Measurements from ENCODE around the gene GABARAPL1.
"Not testable (repeated sequence)": the region's sequence is repeated elsewhere in the genome, so short reads cannot be mapped to it uniquely, and the experiment has no call there.

GABARAPL1 gene

GRCh38 chr12:10178821-10179220, 33.9 kb upstream of the GABARAPL1 start, which contains the start of gene TMEM52B:
Gene TMEM52B (plus strand): TSS chr12:10179032. CDS start chr12:10179575, 543 bp downstream.
- DNase-seq = no peak
- H3K4me1 ChIP-seq (ENCODE audit: control insufficient read depth, insufficient read depth, low read length, poor library complexity, severe bottlenecking) = no peaks in the 10 kb centered on the region
- no peak within 1 kb of the TSS for H3K4me3 ChIP-seq (ENCODE audit: insufficient read depth, low read depth, low read length, poor library complexity, severe bottlenecking)
- H3K9me3 ChIP-seq (ENCODE audit: control insufficient read depth, low read length) = no peaks in the 10 kb centered on the region
- no peaks in the 10 kb centered on the region for H3K27me3 ChIP-seq (replicated peaks; ENCODE audit: control insufficient read depth, insufficient read depth, low read length, poor library complexity, severe bottlenecking)
- no peaks in the 10 kb centered on the region for H3K36me3 ChIP-seq (ENCODE audit: control insufficient read depth, insufficient read depth, low read length)
- H3K27ac ChIP-seq (ENCODE audit: insufficient read depth, low read length, poor library complexity, severe bottlenecking) = no peak within 1 kb of the TSS

GRCh38 chr12:10179776-10180181, 32.9 kb upstream of the GABARAPL1 start:
- no peaks in the 10 kb centered on the region for H3K4me1 ChIP-seq (ENCODE audit: control insufficient read depth, insufficient read depth, low read length, poor library complexity, severe bottlenecking)
- no peaks in the 10 kb centered on the region for H3K9me3 ChIP-seq (ENCODE audit: control insufficient read depth, low read length)
- H3K4me3 ChIP-seq (ENCODE audit: insufficient read depth, low read depth, low read length, poor library complexity, severe bottlenecking) = no peak overlapping the region
- no peak overlapping the region for H3K27ac ChIP-seq (ENCODE audit: insufficient read depth, low read length, poor library complexity, severe bottlenecking)
- H3K27me3 ChIP-seq (replicated peaks; ENCODE audit: control insufficient read depth, insufficient read depth, low read length, poor library complexity, severe bottlenecking) = no peaks in the 10 kb centered on the region
- no peak for DNase-seq
- no peaks in the 10 kb centered on the region for H3K36me3 ChIP-seq (ENCODE audit: control insufficient read depth, insufficient read depth, low read length)

GRCh38 chr12:10182354-10183049, 30.2 kb upstream of the GABARAPL1 start:
- no peaks in the 10 kb centered on the region for H3K9me3 ChIP-seq (ENCODE audit: control insufficient read depth, low read length)
- no peak overlapping the region for H3K4me3 ChIP-seq (ENCODE audit: insufficient read depth, low read depth, low read length, poor library complexity, severe bottlenecking)
- H3K27ac ChIP-seq (ENCODE audit: insufficient read depth, low read length, poor library complexity, severe bottlenecking) = no peak overlapping the region
- no peaks in the 10 kb centered on the region for H3K36me3 ChIP-seq (ENCODE audit: control insufficient read depth, insufficient read depth, low read length)
- no peaks in the 10 kb centered on the region for H3K27me3 ChIP-seq (replicated peaks; ENCODE audit: control insufficient read depth, insufficient read depth, low read length, poor library complexity, severe bottlenecking)
- DNase-seq = no peak
- H3K4me1 ChIP-seq (ENCODE audit: control insufficient read depth, insufficient read depth, low read length, poor library complexity, severe bottlenecking) = no peaks in the 10 kb centered on the region

- Histone ChIP-seq H3K9me3 (ENCODE audit: control insufficient read depth, low read length) (no peaks in the 10 kb centered on the region), H3K27me3 (replicated peaks; ENCODE audit: control insufficient read depth, insufficient read depth, low read length, poor library complexity, severe bottlenecking) (no peaks in the 10 kb centered on the region), H3K27ac (ENCODE audit: insufficient read depth, low read length, poor library complexity, severe bottlenecking) (no peak overlapping the region), H3K4me3 (ENCODE audit: insufficient read depth, low read depth, low read length, poor library complexity, severe bottlenecking) (no peak overlapping the region), H3K36me3 (ENCODE audit: control insufficient read depth, insufficient read depth, low read length) (no peaks in the 10 kb centered on the region), H3K4me1 (ENCODE audit: control insufficient read depth, insufficient read depth, low read length, poor library complexity, severe bottlenecking) (no peaks in the 10 kb centered on the region)
- DNase-seq = no peak
These were observed 28.3 kb upstream of the GABARAPL1 start for GRCh38 chr12:10184261-10184843.

GRCh38 chr12:10186299-10186698, 26.4 kb upstream of the GABARAPL1 start:
- Histone ChIP-seq H3K4me3 (ENCODE audit: insufficient read depth, low read depth, low read length, poor library complexity, severe bottlenecking) (no peak overlapping the region), H3K27ac (ENCODE audit: insufficient read depth, low read length, poor library complexity, severe bottlenecking) (no peak overlapping the region)

GRCh38 chr12:10186958-10187357, 25.7 kb upstream of the GABARAPL1 start:
- not testable (repeated sequence) for H3K27me3 ChIP-seq (replicated peaks; ENCODE audit: control insufficient read depth, insufficient read depth, low read length, poor library complexity, severe bottlenecking); H3K9me3 ChIP-seq (ENCODE audit: control insufficient read depth, low read length); DNase-seq; H3K36me3 ChIP-seq (ENCODE audit: control insufficient read depth, insufficient read depth, low read length); H3K27ac ChIP-seq (ENCODE audit: insufficient read depth, low read length, poor library complexity, severe bottlenecking); H3K4me3 ChIP-seq (ENCODE audit: insufficient read depth, low read depth, low read length, poor library complexity, severe bottlenecking); H3K4me1 ChIP-seq (ENCODE audit: control insufficient read depth, insufficient read depth, low read length, poor library complexity, severe bottlenecking)

More at GRCh38 chr12:10186299-10186698, 26.4 kb upstream of the GABARAPL1 start:
- Histone ChIP-seq H3K4me1 (ENCODE audit: control insufficient read depth, insufficient read depth, low read length, poor library complexity, severe bottlenecking) (no peaks in the 10 kb centered on the region), H3K36me3 (ENCODE audit: control insufficient read depth, insufficient read depth, low read length) (no peaks in the 10 kb centered on the region), H3K27me3 (replicated peaks; ENCODE audit: control insufficient read depth, insufficient read depth, low read length, poor library complexity, severe bottlenecking) (no peaks in the 10 kb centered on the region), H3K9me3 (ENCODE audit: control insufficient read depth, low read length) (no peaks in the 10 kb centered on the region)
- DNase-seq = no peak

GRCh38 chr12:10189653-10190052, 23.0 kb upstream of the GABARAPL1 start:
- DNase-seq = no peak
- Histone ChIP-seq H3K4me1 (ENCODE audit: control insufficient read depth, insufficient read depth, low read length, poor library complexity, severe bottlenecking) (no peaks in the 10 kb centered on the region), H3K36me3 (ENCODE audit: control insufficient read depth, insufficient read depth, low read length) (no peaks in the 10 kb centered on the region), H3K4me3 (ENCODE audit: insufficient read depth, low read depth, low read length, poor library complexity, severe bottlenecking) (no peak overlapping the region), H3K9me3 (ENCODE audit: control insufficient read depth, low read length) (no peaks in the 10 kb centered on the region), H3K27ac (ENCODE audit: insufficient read depth, low read length, poor library complexity, severe bottlenecking) (no peak overlapping the region), H3K27me3 (replicated peaks; ENCODE audit: control insufficient read depth, insufficient read depth, low read length, poor library complexity, severe bottlenecking) (no peaks in the 10 kb centered on the region)

GRCh38 chr12:10190558-10191388, 21.9 kb upstream of the GABARAPL1 start:
- no peaks in the 10 kb centered on the region for H3K4me1 ChIP-seq (ENCODE audit: control insufficient read depth, insufficient read depth, low read length, poor library complexity, severe bottlenecking)
- no peaks in the 10 kb centered on the region for H3K27me3 ChIP-seq (replicated peaks; ENCODE audit: control insufficient read depth, insufficient read depth, low read length, poor library complexity, severe bottlenecking)
- H3K4me3 ChIP-seq (ENCODE audit: insufficient read depth, low read depth, low read length, poor library complexity, severe bottlenecking) = no peak overlapping the region
- peak in 2 of 3 donors; percentile 14 to 20 for DNase-seq
- no peaks in the 10 kb centered on the region for H3K9me3 ChIP-seq (ENCODE audit: control insufficient read depth, low read length)
- H3K36me3 ChIP-seq (ENCODE audit: control insufficient read depth, insufficient read depth, low read length) = no peaks in the 10 kb centered on the region
- H3K27ac ChIP-seq (ENCODE audit: insufficient read depth, low read length, poor library complexity, severe bottlenecking) = no peak overlapping the region

GRCh38 chr12:10191865-10192264, 20.8 kb upstream of the GABARAPL1 start:
- Histone ChIP-seq H3K4me3 (ENCODE audit: insufficient read depth, low read depth, low read length, poor library complexity, severe bottlenecking) (no peak overlapping the region), H3K27ac (ENCODE audit: insufficient read depth, low read length, poor library complexity, severe bottlenecking) (no peak overlapping the region), H3K27me3 (replicated peaks; ENCODE audit: control insufficient read depth, insufficient read depth, low read length, poor library complexity, severe bottlenecking) (no peaks in the 10 kb centered on the region), H3K9me3 (ENCODE audit: control insufficient read depth, low read length) (no peaks in the 10 kb centered on the region), H3K36me3 (ENCODE audit: control insufficient read depth, insufficient read depth, low read length) (no peaks in the 10 kb centered on the region), H3K4me1 (ENCODE audit: control insufficient read depth, insufficient read depth, low read length, poor library complexity, severe bottlenecking) (no peaks in the 10 kb centered on the region)
- DNase-seq = no peak
